Retina (tissue), 1 donor: ENCODE measurements around the gene DLGAP1.

ENCODE experiments used
- DNase-seq: peaks from one replicate; pipeline ENCODE4 v3.0.0-alpha.2; 2016

DLGAP1 gene

DNA sequence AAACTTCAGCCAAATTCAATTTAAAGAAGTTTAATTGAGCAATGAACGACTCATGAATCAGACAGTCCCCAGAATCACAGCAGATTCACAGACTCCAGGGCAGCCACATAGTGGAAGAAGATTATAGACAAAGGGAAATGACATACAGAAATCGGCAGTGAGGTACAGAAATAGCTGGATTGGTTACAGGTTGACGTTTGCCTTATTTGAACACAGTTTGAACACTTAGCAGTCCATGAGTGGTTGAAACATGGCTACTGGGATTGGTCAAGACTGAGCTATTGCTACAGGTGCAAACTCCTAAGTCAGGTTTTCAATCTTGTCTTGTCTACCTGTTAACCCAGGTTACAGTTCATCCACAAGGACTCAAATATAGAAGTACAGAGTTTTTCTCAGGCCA lies 169.6 kb downstream of the DLGAP1 start:
- DNase-seq: no peak

DNA sequence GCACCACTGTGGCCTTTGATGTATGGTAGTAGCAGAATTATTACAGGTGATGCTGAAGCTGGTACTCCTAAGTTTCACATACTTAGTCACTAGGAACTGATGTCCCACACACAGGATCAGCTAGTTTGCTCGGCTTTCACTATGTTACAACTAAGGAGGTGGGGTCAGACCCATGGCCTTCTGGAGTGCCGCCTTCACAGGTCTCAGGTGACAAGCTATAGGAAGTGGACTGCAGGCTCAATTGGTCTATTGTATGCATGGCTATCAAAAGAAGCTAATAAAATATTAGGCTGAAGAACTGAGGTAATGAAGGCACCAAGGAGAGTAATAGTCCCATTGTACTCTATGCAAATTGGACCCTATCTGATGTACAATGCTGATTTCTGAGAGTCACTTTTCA lies 170.6 kb downstream of the DLGAP1 start:
- DNase-seq: no peak

GRCh38 chr18:4283746-4284291 lies 171.3 kb downstream of the DLGAP1 start:
- DNase-seq: no peak

GRCh38 chr18:4282954-4283353 lies 172.2 kb downstream of the DLGAP1 start:
- DNase-seq: no peak

DNA sequence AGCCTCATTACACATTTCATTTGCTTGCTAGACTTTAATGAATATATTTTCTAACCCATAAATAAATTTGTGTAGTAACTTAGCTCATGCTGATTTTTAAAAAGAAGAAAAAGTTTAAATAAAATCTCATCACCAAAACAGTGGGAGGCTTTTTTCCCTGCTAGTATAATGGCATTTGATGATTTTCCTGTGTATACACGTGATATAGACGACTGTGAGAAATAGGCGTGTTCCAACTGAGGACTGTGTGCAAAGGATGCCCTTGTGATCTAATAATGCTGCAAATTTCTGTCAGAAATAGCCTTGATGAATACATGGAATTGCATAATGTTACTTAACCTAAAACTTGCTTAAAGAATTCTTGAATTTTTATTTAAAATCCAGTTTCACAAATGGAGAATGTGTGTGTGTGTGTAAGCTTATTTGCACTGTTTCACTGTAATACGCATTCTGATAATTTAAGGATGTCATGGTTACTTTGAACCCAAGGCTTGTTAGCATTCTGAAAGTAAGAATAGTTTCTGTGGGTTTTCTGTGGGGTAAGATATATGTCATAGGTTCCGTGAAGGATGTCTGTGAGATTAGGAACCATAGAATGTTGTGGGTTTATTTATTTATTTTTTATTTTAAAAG lies 178.0 kb downstream of the DLGAP1 start:
- DNase-seq: no peak

DNA sequence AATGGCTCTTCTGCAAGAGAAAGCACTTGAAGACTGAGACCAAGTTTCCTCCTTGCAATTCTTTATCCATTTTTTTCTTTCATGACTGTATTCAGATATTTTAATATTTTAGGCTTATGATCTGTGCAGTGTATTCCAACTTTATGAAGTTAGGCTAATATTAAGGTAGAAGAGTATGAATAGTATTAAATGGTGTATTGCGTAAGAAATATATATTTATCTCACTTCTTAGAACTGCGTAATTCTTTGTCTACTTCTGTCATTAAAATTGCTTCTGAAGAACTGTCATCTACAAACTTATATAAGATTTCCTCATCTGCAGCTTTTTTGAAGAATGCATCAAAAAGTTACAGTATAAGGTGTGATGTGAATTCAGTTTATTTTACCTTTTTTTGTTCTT lies 183.2 kb downstream of the DLGAP1 start:
- DNase-seq: no peak

DNA sequence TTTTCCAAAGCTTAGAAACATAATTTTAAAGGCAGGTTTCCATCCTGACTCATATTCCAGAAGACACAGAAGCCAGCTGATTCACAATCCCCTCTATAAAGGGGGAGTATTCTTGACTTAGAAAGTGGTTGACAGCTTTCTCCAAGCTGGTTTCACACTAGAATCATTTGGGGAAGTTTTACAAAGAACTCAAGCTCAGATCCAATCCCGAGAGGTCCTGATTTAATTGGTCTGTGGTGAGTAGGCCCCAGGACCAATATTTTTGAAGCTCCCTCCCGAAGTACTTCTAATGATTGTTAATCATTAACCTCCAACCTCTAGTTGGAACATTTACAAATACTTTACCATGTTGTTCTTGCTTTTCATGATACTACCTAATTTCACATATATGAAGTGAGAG lies 184.1 kb downstream of the DLGAP1 start:
- DNase-seq: no peak

GRCh38 chr18:4270016-4270415 lies 185.1 kb downstream of the DLGAP1 start:
- DNase-seq: no peak

DNA sequence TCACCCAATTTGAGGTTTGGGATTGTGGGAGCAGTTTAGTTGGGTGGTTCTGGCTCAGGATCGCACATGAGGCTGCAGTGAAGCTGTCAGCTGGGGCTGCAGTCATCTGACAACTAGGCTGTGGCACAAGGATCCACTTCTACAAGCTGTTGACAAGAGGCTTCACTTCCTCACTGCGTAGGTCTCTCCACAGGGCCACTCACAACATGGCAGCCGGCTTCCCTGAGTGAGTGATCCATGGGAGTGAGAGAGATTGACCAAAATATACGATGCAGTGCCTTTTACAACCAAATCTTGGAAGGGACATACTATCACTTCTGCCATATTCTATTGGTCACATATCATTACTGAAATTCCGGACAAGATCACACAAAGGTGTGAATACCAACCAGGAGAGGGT lies 187.5 kb downstream of the DLGAP1 start:
- no peak for DNase-seq

DNA sequence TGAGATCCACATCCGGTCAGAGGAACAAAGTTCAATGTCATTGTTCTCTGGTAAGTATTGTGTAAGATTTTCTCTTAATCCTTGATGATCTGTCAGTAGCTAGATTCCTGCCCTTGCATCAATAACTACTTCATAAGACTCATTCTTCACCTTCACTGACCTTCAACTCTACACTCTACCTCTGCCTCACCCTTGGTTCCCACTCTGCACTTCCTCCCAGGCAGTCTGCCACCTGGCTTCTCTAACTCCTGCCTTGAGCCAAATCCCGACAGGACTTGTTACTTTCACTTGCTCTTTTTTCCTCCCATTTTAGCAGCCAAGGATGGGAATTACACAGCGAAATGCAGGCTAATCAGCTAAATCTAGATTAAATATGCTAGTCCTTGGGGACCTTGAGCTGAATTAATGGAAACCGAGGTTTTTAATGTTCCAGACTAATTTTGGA lies 190.7 kb downstream of the DLGAP1 start:
- DNase-seq: no peak

- no peak for DNase-seq
Observed at GRCh38 chr18:4260107-4260506, 195.0 kb downstream of the DLGAP1 start.

- DNase-seq: no peak
Observed at GRCh38 chr18:4256766-4257417, 198.2 kb downstream of the DLGAP1 start.

GRCh38 chr18:4254840-4255239 lies 200.3 kb downstream of the DLGAP1 start:
- no peak for DNase-seq

DNA sequence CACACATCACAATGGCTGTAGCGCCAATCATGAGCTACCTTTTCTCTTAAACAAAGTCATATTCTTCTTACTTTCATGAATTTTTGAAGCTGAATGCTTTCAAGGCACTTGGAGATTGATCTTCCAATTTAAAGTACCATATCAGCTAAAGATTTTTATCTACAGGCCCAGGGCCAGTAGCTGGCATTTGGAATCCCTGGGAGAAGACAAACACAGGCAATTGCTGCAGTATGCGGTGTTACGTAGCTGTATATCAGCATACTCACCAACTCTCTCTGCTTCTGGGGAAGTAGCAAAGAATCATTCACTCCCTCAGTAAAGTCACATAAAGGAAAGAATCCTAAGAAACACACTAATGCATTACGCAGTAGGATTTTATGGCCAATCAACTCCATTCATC lies 202.3 kb downstream of the DLGAP1 start:
- no peak for DNase-seq

DNA sequence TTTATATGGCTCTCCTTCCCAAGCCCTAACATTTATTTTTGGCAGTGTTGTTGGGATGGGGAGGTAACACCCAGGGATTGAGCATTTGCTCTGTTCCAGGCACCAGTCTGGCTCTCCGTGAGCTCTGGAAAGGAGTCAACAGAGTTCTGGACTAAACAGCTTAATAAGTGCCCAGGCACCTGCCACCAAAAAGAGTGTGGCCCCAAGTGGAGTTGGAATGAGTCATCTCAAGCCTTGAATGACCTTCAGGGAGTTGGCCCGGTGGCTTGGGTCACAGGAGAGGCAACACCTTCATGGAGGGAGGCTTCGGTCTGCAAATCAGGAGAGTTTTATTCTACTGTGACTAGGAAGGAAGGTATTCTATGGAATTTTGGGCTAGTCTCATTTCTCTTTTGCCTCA lies 203.2 kb downstream of the DLGAP1 start:
- no peak for DNase-seq

DNA sequence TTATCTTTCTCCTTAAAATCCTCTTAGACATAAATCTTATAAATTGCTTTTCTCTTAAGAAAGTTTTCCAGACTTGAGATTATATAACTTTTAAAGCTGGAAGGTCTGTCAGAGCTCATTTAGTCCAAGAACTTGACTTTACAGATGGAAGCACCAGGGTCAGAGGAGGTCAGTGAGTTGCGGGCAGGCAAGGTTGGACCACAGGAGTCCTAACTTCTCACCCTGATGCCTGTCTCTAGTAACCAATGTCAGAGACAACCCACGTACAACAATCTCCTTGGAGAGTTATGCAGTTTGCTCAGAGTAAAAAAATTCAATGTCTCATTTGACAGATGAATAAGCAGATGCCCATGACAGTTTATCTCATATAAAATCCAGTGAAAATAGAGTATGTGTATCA lies 203.9 kb downstream of the DLGAP1 start:
- no peak for DNase-seq

DNA sequence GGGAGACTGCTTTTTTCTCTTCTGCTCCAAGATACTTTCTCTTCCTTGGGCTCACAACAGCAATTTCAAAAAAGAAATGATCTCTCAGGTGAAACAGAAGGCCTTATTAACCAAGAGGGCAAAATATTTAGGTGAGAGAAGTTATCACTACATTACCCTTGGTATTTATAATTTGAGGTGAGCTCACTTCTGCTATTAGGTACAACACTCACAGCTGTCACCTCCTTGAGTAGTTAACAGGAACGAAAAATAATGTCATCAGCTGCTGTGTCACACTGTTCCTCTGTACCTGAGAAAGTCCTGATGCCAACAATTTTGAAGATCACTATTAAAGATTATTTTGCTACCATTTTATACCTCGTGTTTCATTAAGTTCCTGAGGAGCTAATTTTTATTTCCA lies 205.0 kb downstream of the DLGAP1 start:
- no peak for DNase-seq

DNA sequence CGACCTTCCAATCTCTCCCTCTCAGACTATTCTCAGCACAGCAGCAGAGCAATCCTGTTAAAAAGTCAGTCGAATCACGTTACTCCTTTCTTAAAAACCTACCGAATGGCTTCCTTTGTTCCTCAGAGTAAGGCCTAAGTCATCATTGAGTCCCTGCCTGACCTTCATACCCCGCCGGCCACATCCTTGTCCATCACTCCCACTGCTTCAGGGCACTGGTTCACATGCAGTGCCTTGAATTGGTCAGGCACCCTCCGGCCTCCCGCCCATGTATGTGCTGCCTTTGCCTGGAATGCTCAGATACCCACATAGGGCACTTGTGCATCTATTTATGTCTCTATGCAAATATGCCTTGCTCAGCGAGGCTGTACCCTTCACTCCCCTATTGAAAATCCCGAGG lies 206.4 kb downstream of the DLGAP1 start:
- no peak for DNase-seq

GRCh38 chr18:4246374-4246773 lies 208.7 kb downstream of the DLGAP1 start:
- no peak for DNase-seq

DNA sequence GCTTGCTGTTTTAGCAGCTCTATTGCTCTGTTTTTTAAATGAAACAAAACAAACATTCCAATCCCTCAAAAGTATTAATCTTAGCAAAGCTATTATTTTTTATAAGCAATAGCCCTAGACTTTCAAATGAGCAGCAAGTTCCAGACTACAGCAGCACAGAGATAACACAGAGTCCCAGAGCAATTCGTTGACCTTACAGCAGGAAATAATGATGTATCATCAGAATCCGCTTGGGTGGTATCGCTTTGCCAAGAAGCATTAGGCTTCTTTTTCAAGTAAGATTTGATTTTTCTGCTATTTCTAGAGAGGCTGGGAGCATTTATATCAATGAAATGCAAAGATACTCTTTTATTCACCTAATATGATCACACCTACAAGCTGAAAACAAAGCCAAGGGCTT lies 209.7 kb downstream of the DLGAP1 start:
- DNase-seq: no peak

- DNase-seq: no peak
Observed at GRCh38 chr18:4242431-4243161, 212.5 kb downstream of the DLGAP1 start.

GRCh38 chr18:4241090-4241617 lies 214.0 kb downstream of the DLGAP1 start:
- DNase-seq: no peak

DNA sequence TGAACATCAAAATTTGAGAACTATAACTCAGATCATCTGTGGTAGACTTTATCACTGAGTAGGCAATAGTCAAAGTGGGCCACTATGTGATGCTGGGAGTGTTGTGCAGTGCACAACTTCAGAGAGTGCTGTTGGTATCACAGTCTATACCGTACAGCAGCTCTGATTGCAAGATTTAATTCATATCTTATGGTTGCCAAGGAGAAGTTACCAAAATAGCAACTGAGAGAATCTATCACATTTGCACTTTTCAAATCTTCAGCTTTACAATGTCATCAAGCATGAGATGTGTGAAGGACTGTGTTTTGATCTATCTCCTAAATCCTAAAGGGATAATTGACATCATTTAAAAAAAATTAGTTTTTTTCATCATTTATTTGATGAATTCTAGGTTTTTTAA lies 216.1 kb downstream of the DLGAP1 start:
- DNase-seq: no peak

DNA sequence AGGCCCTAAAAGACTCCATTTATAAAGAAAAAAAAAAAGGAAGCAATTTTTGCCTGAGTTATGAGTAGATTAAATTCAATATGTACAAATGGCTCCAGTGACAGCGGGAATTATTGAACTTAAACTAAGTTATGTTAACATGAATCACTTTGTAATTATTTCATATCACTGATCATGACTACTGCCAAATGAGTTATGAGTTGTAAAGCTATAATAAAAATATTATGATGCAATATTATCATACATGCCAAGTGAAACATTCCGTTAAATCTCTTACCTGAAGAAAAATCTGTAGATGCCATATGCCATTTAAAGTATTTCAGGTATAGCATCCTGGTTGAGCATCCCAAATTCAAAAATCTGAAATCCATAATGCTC lies 217.5 kb downstream of the DLGAP1 start:
- no peak for DNase-seq
